Limb (tissue), 2 donors: ENCODE data around the gene CCDC127.
A peak's percentile ranks its signal among the peaks of the same experiment; 100 is the strongest.

Source experiments
- DNase-seq, 2 donors: peaks; one replicate each; pipeline ENCODE4 v3.0.0-alpha.2; 2016; ENCODE audit errors: extremely low spot score in 2 of 2

The CCDC127 gene

DNA sequence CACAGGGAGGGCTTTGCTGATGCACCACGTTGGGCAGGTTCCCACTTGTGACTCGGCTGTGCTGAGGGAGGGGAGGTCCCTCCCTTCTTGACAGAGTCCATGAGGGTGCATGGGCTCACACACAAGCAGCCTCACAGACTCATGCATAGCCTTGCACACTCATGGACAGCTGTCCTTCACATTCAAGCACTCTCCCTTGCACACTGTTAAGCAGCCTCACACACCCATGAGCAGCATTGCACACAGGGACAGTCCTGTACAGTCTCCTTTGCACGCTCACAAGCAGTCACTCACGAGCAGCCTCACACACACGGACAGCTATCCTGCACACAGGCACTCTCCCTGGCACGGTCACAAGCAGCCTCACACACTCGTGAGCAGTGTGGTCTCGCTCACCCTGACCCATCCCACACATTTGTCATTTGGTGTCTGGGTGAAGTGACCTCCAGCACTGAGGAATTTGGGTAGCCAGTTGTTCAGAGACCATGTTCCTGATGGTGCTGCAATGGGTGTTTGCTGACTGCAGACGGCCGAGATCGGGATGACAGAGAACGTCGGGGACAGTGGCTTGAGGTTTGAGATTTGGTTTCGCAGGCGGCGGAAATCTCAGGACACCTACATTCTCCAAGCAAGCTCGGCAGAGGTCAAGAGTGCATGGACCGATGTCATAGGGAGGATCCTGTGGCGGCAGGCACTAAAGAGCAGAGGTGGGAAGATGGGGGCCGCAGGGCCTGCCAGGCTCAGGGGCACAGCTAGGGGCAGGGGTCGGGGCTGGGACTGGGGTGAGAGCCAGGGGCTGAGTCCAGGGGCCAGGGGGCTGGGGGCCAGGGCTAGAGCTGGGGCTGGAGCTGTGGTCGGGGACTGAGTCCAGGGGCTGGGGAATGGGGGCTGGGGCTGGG, 44.3 kb downstream of the CCDC127 start:
- DNase-seq, result no peak

DNA sequence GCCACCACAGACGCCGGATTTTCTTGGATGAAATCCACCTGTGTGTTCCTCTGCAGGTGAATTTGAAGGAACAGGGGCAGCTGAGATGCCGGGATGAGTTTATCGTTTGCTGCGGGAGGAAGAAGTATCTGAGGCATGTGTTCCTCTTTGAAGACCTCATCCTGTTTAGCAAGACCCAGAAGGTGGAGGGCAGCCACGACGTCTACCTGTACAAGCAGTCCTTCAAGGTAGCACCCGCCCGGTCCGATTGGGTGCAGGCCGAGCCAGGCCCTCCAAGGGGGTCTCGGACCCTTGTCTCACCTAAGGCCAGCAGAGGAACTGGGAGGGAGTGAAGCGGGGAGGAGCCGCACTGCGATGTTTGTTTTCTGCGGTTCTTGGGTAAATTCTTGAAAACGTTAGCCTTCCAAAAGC, 45.1 kb downstream of the CCDC127 start:
- DNase-seq, result no peak

DNA sequence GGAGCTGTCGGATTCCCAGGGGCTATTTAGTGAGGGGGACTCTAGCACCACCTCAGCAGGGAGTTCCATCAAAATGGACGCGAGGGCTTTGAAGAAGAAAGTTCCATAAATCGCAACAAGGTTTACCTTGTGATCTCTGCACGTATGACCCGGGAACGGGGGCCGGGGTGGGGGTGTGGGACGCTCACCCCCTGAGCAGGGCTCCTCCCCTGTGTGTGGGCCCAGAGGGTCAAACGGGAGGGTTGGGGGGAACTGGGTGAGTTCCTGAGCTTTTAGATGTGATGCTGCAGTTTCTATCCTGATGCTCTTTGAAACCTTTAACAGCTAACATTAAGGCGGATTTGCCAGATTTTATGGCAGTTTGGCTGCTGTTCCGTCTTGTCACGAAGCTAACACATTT, 45.5 kb downstream of the CCDC127 start:
- DNase-seq, result peak in 1 of 2 donors; percentile 9

DNA sequence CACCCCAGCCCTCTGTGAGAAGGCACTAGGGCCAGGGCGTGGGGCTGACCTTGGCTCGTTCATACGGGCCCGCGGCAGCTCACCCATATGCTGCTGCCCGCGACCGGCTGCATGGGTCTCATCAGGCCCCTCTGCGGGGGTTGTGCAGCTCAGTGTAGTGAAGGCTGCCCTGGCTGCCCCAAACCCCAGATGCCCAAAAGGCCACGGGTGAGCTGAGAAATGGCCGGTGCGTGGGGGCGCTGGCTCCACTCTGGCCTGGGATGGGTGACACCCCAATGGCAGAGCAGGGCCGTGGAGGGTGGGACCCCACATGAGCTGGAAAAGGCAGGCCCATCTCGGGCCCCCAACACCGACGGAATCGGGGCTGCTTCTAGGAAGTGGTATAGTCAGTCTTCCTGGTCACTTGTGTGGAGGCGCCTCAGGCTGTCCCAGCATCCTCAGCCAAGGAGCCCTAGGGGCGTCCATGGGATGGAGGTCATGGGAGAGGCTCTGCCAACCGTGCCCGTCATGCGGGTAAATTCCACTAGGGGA, 46.1 kb downstream of the CCDC127 start:
- DNase-seq, result peak in 1 of 2 donors; percentile 20

DNA sequence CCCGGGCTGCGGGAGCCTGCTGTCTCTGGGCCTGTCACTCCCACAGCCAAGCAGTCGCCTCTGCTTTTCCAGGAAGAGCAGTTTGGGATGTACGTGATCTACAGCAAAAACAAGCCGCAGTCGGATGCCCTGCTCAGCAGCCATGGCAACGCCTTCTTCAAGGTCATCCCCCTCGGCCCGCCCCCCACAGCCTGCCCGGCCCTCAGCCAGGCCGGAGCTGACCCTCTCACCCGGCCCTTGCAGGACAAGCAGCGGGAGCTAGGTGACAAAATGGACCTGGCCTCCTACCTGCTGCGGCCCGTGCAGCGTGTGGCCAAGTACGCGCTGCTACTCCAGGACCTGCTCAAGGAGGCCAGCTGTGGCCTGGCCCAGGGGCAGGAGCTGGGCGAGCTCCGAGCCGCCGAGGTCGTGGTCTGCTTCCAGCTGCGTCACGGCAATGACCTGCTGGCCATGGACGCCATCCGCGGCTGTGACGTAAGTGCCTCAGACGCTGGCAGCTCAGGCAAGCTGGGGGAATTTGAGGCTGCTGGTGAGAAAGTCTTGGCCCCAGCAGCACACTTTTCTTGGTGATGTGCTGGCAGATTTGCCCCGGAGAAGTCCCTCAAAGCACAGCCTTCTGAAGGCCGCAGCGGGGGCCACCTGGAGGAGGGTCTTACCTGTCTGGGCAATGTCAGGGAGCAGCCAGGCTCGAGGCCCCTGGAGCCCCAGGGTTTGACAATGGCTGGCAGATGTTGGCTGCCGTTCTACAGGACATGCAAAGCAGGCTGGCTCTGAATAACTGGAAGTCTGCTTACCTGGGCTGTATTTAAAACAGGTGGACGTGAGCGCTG, 46.8 kb downstream of the CCDC127 start:
- peak in 1 of 2 donors; percentile 31 for DNase-seq

DNA sequence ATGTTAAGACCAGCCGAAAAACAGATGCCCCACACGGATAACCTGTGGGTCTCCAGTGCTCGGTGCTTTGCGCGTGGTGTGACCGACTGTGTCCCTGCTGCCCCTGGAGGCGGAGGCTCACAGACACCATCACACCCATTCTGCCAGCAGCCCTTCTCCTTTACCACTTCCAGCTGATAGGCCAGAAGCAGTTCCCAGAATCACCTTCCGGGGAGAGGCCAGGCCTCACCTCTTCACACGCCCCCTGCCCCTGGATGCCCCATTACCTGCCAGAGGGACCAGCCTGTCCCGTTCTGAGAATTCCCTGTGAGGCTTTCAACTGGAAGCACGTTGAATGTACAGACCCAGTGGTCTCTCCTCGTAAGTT, 48.2 kb downstream of the CCDC127 start:
- no peak for DNase-seq

DNA sequence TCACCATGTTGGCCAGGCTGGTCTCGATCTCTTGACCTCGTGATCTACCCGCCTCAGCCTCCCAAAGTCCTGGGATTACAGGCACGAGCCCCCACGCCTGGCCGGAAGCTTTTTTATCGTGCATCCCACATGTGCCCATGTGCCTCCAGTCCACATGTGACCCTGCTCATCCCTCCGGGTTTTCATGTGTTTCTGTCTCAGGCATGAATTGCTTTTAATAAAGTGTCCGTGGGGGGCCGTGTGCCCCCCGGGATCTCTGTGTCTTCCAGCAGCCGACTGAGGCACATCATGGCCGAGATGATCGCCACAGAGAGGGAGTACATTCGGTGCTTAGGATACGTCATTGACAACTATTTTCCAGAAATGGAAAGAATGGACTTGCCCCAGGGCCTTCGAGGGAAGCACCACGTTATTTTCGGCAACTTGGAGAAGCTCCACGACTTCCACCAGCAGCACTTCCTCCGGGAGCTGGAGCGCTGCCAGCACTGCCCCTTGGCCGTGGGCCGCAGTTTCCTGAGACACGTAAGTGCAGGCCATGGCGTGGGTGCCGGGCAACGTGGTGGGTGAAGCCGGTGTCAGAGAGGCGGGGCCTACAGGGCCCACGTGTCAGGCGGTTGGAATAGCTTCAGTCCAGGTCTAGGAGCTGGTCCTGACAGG, 48.8 kb downstream of the CCDC127 start:
- peak in 1 of 2 donors; percentile 38 for DNase-seq

DNA sequence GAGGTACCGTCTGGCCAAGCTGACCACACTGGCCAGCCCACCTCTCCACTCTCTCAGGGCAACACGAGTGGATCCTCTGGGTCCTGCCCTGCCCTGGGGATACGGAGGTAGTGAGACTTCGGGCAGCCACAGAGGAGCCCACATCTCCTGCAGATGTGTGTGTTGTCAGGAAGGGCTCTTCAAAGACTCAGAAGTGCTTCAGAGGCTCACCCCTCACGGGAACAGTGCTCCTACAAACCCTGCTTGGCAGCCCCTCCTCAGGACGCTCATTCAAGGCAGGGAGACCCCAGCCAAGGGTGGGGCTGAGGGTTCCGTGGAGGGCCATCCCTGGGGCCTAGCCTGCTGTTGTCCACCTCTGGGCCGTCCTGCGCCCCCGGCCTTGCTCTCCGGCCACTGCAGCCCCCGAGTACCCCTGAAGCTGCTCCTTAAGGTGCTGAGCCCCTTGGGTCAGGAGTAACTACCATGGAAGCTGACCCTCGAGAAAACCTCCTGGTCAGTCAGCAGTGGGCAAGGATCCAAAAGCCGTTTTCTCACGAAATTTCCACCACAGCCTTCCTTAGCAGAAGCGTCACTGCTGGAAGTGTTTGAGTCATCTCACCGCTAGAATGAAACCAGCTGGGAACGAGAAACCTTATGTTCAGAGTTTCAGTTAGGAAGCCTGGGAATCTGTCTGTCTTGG, 49.8 kb downstream of the CCDC127 start:
- peak in 1 of 2 donors; percentile 31 for DNase-seq

DNA sequence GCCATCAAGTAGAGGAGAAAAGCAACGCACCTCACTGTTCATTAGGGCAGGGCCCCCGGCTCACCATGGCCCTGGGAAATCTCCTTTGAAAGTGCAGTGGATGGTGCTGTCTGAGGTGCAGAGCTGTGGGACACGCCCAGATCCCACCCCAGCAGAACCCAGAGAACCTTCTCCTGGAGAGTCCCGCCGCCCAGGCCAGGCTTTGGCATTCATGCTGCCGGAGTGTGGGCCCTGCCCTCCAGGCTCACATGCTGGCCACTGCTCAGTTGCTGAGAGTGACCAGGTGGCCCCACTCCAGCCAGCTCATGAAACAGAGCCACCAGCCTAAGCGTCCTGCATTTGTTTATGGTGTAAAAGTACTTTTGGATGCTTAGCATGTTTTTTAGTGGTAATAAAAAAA, 50.4 kb downstream of the CCDC127 start:
- peak in 1 of 2 donors; percentile 21 for DNase-seq

DNA sequence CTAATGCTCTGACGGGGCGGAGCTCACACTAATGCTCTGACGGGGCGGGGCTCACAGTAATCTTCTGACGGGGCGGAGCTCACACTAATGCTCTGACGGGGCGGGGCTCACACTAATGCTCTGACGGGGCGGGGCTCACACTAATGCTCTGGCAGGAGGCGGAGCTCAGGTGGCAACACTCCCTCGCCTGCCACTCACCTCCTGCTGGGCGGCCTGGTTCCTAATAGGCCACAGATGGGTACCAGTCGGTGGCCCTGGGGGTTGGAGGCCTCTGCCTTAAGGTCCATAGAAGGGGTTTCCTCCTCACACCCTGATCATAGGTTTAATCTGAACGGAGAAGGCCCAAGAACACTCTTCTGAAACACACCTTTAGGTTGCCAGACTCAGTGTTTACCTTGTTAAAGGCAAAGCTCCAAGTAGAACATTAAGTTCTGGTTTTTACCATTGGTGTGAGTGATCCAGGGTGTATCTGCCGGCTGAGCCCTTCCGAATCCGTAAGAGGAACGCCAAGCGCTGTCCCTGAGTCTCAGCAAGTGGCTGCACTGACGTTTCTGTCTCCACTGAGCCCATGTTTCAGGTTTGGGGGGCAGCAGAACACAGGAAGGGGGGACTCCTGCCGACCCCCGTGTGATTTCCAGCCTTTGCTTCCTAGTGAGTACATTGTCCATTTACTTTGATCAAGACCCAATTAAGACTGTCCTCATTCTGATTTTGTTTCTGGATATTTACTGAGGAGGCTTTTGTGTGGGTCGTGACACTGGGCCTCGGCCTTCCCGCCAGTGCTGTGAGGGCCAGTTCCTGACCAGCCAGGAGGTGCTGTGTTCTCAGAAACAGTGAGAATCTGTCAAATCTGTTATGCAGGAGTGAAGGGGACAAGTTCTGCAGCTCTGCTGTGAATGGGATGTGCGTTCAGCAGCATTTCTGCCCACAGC, 51.2 kb downstream of the CCDC127 start:
- DNase-seq, result peak in 1 of 2 donors; percentile 25

DNA sequence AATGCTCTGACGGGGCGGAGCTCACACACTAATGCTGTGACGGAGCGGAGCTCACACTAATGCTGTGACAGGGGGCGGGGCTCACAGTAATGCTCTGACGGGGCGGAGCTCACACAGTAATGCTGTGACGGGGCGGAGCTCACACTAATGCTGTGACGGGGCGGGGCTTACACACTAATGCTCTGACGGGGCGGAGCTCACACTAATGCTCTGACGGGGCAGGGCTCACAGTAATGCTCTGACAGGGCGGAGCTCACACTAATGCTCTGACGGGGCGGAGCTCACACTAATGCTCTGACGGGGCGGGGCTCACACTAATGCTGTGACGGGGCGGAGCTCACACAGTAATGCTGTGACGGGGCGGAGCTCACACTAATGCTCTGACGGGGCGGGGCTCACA, 53.2 kb downstream of the CCDC127 start:
- DNase-seq, result peak in 1 of 2 donors; percentile 3

DNA sequence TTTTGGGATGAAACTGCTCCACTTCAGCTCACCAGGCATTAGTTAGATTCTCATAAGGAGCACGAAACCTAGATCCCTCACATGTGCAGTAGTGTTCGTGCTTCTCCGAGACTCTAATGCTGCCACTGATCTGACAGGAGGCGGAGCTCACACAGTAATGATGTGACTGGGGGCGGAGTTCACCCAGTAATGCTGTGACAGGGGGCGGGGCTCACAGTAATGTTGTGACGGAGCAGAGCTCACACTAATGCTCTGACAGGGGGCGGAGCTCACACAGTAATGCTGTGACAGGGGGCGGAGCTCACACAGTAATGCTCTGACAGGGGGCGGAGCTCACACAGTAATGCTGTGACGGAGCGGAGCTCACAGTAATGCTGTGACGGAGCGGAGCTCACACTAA, 53.7 kb downstream of the CCDC127 start:
- peak in 1 of 2 donors; percentile 16 for DNase-seq

DNA sequence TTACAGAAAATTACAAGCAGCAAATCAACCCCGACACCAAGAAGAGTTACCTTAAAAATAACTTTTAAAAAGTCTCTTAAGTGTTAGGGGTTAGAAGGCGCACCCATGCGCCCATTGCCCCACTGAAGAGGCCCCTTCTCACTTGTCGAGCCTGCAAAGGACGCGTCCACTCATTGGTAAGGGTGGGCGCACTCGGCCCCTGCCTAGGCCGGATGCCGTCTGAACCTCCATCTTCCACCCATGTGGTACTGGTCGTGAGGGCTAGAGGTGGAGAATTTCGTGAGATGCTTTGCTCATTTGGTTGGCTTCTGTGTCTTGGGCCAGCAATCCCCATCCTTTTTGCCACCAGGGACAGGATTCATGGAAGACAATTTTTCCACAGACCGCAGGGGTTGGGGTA, 54.1 kb downstream of the CCDC127 start:
- peak in 1 of 2 donors; percentile 8 for DNase-seq

DNA sequence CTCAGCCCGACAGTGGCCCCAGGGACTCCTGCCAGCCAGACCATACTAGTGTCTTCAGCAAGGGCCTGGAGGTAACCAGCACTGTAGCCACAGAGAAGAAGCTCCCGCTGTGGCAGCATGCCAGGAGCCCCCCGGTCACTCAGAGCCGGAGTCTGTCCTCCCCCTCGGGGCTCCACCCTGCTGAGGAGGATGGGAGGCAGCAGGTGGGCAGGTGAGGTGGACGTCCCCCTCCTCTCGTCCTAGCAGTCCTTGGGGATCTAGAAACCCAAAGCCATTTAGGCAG, 54.7 kb downstream of the CCDC127 start:
- peak in 1 of 2 donors; percentile 29 for DNase-seq

DNA sequence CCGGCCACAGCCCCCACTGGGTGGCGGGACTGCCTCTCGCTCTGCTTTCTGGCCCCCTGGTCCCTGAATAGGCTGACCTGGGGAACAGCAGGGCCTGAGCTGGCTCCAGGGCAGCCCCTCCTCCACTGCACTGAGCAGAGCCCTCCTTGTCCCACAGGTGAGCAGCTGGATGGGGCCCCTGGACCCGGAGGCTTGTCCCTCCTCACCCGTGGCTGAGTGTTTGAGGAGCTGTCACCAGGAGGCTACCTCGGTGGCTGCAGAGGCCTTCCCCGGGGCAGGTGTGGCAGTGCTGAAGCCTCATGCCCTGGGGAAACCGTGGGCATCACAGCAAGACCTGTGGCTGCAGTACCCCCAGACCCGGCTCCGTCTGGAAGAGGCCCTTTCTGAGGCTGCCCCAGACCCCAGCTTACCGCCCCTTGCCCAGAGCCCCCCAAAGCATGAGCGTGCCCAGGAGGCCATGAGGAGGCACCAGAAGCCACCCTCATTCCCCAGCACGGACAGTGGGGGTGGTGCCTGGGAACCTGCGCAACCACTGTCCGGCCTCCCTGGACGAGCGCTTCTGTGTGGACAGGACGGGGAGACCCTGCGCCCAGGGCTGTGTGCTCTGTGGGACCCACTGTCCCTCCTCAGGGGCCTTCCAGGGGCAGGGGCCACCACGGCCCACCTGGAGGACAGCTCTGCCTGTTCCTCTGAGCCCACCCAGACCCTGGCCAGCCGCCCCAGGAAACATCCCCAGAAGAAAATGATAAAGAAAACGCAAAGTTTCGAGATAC, 55.2 kb downstream of the CCDC127 start:
- peak in 1 of 2 donors; percentile 21 for DNase-seq

DNA sequence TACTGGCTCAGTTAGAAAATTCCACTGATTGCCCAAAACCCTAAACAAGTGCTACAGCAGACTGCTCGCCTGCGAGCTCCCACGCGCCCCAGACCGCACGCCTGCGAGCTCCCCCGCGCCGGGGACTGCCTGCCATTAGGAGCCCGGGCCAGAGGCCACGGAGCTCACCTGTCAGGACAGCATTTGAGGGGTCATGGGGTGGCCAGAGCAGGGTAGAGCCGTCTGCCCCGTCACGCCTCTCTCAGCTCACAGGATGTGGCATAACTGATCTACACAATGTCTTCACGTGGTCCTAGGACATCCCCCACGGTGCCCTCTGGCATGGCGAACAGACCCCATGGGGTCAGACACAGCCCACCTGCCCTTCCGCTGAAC, 55.8 kb downstream of the CCDC127 start:
- DNase-seq, result no peak

DNA sequence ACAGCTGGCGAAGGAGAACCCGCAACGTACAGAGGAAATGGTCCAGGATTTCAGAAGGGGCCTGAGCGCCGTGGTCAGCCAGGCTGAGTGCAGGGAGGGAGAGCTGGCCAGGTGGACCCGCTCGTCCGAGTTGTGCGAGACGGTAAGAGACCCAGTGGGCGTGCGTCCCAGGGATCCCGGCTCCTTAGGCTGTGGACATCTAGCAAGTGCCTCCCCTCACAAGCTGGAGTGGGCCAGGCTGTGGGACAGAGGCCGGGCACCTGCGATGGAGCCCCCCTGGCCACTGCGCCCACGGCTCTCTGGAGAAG, 56.2 kb downstream of the CCDC127 start:
- DNase-seq, result no peak

DNA sequence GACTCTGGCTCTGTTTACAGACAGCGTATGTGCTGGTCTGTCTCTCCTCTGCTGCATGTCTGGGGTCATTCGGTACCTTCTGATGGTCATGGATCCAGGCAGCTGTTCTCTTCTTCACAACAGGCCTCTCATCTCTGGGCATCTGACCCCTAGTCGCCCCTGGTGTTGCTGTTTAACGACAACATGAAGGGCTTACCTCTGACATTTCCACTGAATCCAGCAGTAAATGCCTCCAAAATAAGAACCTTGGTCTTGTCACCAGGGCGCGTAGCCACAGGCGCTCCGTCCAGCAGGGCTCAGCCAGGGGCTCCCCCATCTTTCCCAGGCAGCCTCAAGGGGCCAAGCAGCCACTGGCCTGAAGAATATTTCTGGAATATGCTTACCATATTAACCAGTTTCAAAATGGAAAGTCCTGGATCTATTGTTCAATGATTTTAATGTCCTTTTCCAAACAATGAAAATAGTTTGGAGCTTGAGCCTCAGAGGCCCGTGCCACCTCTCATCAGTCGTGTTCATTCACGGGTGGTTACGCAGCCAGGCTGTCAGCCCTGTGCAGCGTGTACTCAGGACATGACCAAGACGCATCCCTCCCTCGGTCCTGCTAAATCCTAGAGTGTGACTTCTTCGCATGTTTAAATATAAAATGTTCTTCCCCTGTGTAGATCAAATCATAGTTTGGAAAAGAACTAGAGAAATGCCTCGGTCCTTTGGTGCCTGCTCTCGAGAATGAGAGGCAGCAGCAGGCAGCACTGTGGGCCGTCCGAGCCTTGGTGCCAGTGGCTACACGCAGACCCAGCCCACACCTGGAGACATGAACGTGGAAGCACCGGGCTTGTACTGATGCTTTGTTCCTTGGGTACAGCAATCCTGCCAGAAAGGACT, 56.8 kb downstream of the CCDC127 start:
- DNase-seq, result peak in 1 of 2 donors; percentile 18

DNA sequence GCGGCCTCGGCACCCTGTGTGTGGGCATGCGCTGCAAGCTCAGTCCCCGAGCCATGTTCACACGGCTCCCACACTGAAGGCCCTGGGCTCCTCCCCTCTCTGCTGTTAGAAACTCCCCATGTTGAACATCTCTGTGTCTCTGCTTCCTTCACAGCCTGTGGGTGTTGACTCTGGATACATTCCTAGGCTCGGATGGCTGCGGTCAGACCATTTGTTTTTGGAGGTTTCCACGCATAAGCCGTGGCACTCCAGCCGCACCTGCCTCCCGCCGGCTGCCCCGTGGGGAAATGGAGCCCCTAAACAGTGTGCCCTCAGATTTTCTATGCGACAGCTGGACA, 57.8 kb downstream of the CCDC127 start:
- DNase-seq, result peak in 1 of 2 donors; percentile 27
